Suprapubic skin (tissue), 4 donors: Measurements from ENCODE around the gene KLF15.

ENCODE experiments used
- EP300 ChIP-seq: sonication (generic); formaldehyde crosslinking; IDR thresholded peaks from one replicate; pipeline ENCODE4 v1.6.1; 2017; ENCODE audit warnings: antibody characterized with exemption
- POLR2A ChIP-seq, 2 donors: fragments of 450-650 bp; IDR thresholded peaks; one replicate each; pipeline ENCODE4 v1.6.1; 2017; ENCODE audit warnings: antibody characterized with exemption in 2 of 2, mild to moderate bottlenecking in 2 of 2, moderate library complexity in 2 of 2
- POLR2AphosphoS5 ChIP-seq, 3 donors: sonication (generic); formaldehyde crosslinking; IDR thresholded peaks; one replicate each; pipeline ENCODE4 v1.6.1; 2017; ENCODE audit warnings: antibody characterized with exemption in 3 of 3
- TF ChIP-seq, protein P1 (sequence below), 2 donors: fragments of 200-600 bp in 1 of 2; fragments of 450-650 bp in 1 of 2; sonication (generic) in 1 of 2; IDR thresholded peaks; one replicate each; pipeline ENCODE4 v1.5.1; 2016 to 2019; ENCODE audit warnings: antibody characterized with exemption in 2 of 2, mild to moderate bottlenecking in 1 of 2, moderate library complexity in 1 of 2

DNA sequence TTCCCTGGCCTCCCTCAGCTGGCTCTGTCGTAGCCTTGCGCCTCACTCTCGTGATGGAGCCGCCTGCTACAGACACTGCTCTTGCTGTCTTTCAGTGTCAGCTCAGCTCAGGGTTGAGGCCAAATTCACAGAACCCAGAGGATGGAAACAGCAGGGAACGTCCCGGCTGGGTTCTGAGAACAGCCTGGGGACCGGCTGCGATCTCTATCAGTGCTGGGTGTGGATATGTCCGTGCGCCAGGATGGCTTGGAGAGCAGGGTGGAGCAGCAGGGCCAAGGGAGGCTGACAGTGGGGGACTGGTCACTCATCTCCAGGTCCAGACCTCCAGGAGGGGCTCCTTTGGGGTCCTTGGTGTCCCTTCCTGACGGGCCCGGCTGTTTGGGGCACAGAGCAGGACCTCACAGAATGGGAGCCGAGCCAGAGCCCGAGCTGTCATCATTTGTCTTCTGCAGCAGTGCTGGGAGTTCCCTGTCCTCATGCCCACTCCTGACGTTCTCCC, 18.4 kb downstream of the KLF15 start:
- TF ChIP-seq, protein P1, sequence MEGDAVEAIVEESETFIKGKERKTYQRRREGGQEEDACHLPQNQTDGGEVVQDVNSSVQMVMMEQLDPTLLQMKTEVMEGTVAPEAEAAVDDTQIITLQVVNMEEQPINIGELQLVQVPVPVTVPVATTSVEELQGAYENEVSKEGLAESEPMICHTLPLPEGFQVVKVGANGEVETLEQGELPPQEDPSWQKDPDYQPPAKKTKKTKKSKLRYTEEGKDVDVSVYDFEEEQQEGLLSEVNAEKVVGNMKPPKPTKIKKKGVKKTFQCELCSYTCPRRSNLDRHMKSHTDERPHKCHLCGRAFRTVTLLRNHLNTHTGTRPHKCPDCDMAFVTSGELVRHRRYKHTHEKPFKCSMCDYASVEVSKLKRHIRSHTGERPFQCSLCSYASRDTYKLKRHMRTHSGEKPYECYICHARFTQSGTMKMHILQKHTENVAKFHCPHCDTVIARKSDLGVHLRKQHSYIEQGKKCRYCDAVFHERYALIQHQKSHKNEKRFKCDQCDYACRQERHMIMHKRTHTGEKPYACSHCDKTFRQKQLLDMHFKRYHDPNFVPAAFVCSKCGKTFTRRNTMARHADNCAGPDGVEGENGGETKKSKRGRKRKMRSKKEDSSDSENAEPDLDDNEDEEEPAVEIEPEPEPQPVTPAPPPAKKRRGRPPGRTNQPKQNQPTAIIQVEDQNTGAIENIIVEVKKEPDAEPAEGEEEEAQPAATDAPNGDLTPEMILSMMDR (IDR thresholded peaks at IDR 0.05), result no peak
- TF ChIP-seq POLR2A (IDR thresholded peaks at IDR 0.05) (no peak), POLR2AphosphoS5 (IDR thresholded peaks at IDR 0.05) (no peak), EP300 (no peak)
